BJ (cell line): ENCODE results near the gene ABCA7. TPM values are rescaled to one million over a fixed set of nuclear protein-coding genes. Genes with fewer than 3 reads are reported as not detected.
A peak's percentile ranks its signal among the peaks of the same experiment; 100 is the strongest.
"Not testable (repeated sequence)": the region's sequence is repeated elsewhere in the genome, so short reads cannot be mapped to it uniquely, and the experiment has no call there.

Experiments
- CTCF ChIA-PET: fragments of 350-600 bp; formaldehyde crosslinking; extraction: SDS; loops from one replicate; lab custom pipeline; 2021; ENCODE audit warnings: antibody characterized with exemption, inconsistent platforms; lab: Yijun Ruan, JAX
- POLR2A ChIA-PET: fragments of 300-600 bp; sonication (Branson Sonifier 250); formaldehyde crosslinking; extraction: SDS; loops from one replicate; lab custom pipeline; 2021; ENCODE audit warnings: antibody characterized with exemption; lab: Charles Lee
- DNase-seq: peaks from one replicate; pipeline ENCODE4 v3.0.0-alpha.2; 2011; ENCODE audit warnings: low read depth
- H3K27me3 ChIP-seq: 2 replicates; pipeline ENCODE4 v1.6.0; 2011; ENCODE audit warnings: low read length; ENCODE audit not compliant: control insufficient read depth, insufficient read depth
- H3K36me3 ChIP-seq: 2 replicates; pipeline ENCODE4 v1.5.1; 2011; ENCODE audit warnings: low read length; ENCODE audit not compliant: control insufficient read depth, insufficient read depth
- H3K4me3 ChIP-seq: 2 replicates; pipeline ENCODE4 v1.5.1; 2011; ENCODE audit warnings: low read depth, mild to moderate bottlenecking, control low read depth, low read length
- CTCF ChIP-seq: IDR thresholded peaks from 2 replicates; pipeline ENCODE4 v1.5.1; 2011; ENCODE audit warnings: low read depth, mild to moderate bottlenecking, control low read depth, inconsistent platforms, low read length, moderate library complexity; ENCODE audit not compliant: insufficient read depth
- polyA plus RNA-seq: library from polyadenylated mRNA; depleted of rRNA; stranded (reverse); fragments of >200 nt; gene quantifications from 2 replicates; pipeline ENCODE4 v1.2.3, GENCODE V29; 2011

ABCA7 gene
- polyA plus RNA-seq, 1 experiment = 1.9 TPM

- no peaks in the 10 kb centered on the region for H3K27me3 ChIP-seq
- peak; percentile 68 for DNase-seq
- ChIA-PET POLR2A (interaction anchor here (0.6 kb wide), 1 partner anchor 246 kb away, joined by 5 read pairs; no protein-coding TSS in a partner anchor), CTCF (interaction anchor here (1.9 to 2.6 kb wide), 2 partner anchors 93 to 223 kb away, joined by 7 to 8 read pairs; no protein-coding TSS in a partner anchor)
- no peaks in the 10 kb centered on the region for H3K36me3 ChIP-seq
- no peak for TF ChIP-seq CTCF
- H3K4me3 ChIP-seq = peak within 1 kb of the TSS; percentile 97
Measured at GRCh38 chr19:1020868-1021425, 19.0 kb upstream of the ABCA7 start, which contains the start of gene TMEM259. TSS of gene TMEM259 (minus strand) at chr19:1021123. CDS start at chr19:1020996, 127 bp downstream.

GRCh38 chr19:1023883-1024188 is 16.1 kb upstream of the ABCA7 start:
- CTCF ChIA-PET, POLR2A ChIA-PET: not testable (repeated sequence)

GRCh38 chr19:1025080-1025479 is 14.8 kb upstream of the ABCA7 start:
- H3K27me3 ChIP-seq, POLR2A ChIA-PET, H3K4me3 ChIP-seq, DNase-seq, H3K36me3 ChIP-seq: not testable (repeated sequence)
- CTCF ChIA-PET = interaction anchor here (1.4 kb wide), 1 partner anchor 15 kb away, joined by 3 read pairs; the partner anchor contains the start of gene ABCA7

More at GRCh38 chr19:1023883-1024188, 16.1 kb upstream of the ABCA7 start:
- not testable (repeated sequence) for H3K4me3 ChIP-seq, DNase-seq, H3K36me3 ChIP-seq, H3K27me3 ChIP-seq

GRCh38 chr19:1025960-1026782 is 13.7 kb upstream of the ABCA7 start, which contains the start of gene CNN2:
TSS of gene CNN2 (plus strand) at chr19:1026608. CDS start at chr19:1026662, 54 bp downstream.
- CTCF ChIA-PET = interaction anchor here (0.6 to 1.7 kb wide), 6 partner anchors 11 to 242 kb away, joined by 3 to 6 read pairs (median 3); partner anchors contain the start of gene ABCA7
- no peak for TF ChIP-seq CTCF
- POLR2A ChIA-PET = interaction anchor here (1.0 to 1.5 kb wide), 3 partner anchors 14 to 243 kb away, joined by 3 to 8 read pairs (median 4); partner anchors contain the start of genes ABCA7 and CIRBP
- no peak for DNase-seq
- Histone ChIP-seq H3K27me3 (no peaks in the 10 kb centered on the region), H3K36me3 (peaks cover 7% of the 10 kb centered on the region), H3K4me3 (peak within 1 kb of the TSS; percentile 96)

DNA sequence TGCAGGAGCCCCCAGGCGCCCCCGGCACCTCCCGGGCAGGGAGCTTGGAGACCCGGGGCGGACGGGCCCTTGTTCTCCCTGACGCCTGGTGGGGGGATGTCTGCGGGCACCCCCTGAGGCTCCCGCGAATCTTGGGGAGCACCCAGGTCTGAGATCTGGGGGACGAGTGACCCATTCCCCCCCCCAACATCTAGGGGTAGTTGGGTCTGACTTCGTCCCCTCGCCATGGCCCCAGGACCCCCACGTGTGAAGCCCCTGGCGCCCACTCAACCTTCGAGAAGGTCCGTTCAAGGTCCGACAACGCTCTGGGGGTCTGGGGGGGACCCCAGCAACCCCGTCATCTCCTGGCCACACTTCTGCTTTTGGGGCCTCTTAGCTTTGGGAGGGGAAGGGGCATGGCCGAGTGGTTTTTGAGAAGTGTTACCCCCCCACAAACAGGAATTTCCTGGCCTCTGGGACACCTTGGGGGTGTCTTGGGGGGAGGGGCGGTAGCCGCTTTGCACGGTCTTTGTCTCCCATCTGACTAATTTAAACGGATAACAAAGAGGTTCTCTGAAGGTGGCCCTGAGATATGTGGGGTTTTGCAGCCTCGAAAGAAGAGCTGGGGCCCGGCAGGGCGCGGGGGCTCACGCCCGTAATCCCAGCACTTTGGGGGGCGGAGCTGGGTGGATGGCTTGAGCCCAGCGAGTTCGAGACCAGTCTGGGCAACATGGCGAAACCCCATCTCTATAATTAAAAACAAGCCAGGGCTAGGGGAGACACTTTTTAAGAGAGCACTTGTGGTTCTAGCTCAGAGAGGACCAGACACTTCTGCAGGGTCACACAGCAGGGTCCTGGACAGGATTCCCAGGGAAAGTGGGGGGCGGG is 12.9 kb upstream of the ABCA7 start:
- Histone ChIP-seq H3K4me3 (peak overlapping the region; percentile 96), H3K36me3 (peaks cover 8% of the 10 kb centered on the region), H3K27me3 (no peaks in the 10 kb centered on the region)
- CTCF ChIA-PET = interaction anchor here (0.6 to 1.7 kb wide), 6 partner anchors 13 to 241 kb away, joined by 3 to 6 read pairs (median 3); partner anchors contain the start of gene ABCA7
- POLR2A ChIA-PET = interaction anchor here (0.9 to 1.5 kb wide), 4 partner anchors 13 to 242 kb away, joined by 3 to 9 read pairs (median 6); partner anchors contain the start of genes ABCA7 and CIRBP
- no peak for DNase-seq
- no peak for TF ChIP-seq CTCF
